K562 (cell line): ENCODE measurements around the gene PILRA. TPM values are rescaled to one million over a fixed set of nuclear protein-coding genes. Genes with fewer than 3 reads are reported as not detected.

Source experiments
- CREB1 ChIP-seq, 2 experiments: sonication (generic) in 1 of 2; formaldehyde crosslinking in 1 of 2; IDR thresholded peaks; 2 replicates each; pipeline versions ENCODE4 v1.6.1 to v1.8.0; 2012 to 2022; ENCODE audit warnings: inconsistent platforms in 1 of 2, mild to moderate bottlenecking in 1 of 2, missing genetic modification reagents in 1 of 2, moderate library complexity in 1 of 2
- ETS2 ChIP-seq: IDR thresholded peaks from 2 replicates; pipeline ENCODE4 v1.6.1; 2016; ENCODE audit warnings: borderline replicate concordance, missing genetic modification characterization, mild to moderate bottlenecking, moderate library complexity, missing compliant biosample characterization; ENCODE audit not compliant: poor library complexity, severe bottlenecking
- GTF2A2 ChIP-seq: IDR thresholded peaks from 2 replicates; pipeline ENCODE4 v1.6.1; 2016; ENCODE audit warnings: mild to moderate bottlenecking, missing genetic modification characterization, missing compliant biosample characterization
- HOXB6 ChIP-seq: fragments of 250-450 bp; sonication (Bioruptor Pico); IDR thresholded peaks from 2 replicates; pipeline ENCODE4 v1.5.1; 2022; ENCODE audit warnings: mild to moderate bottlenecking, borderline replicate concordance
- ILK ChIP-seq: fragments of 450-650 bp; IDR thresholded peaks from 2 replicates; pipeline ENCODE4 v1.6.1; 2016; ENCODE audit warnings: missing genetic modification characterization, low read depth, mild to moderate bottlenecking, missing compliant biosample characterization, moderate library complexity, borderline replicate concordance
- KLF13 ChIP-seq: fragments of 450-650 bp; IDR thresholded peaks from 2 replicates; pipeline ENCODE4 v1.6.1; 2016; ENCODE audit warnings: missing genetic modification characterization, low read depth, mild to moderate bottlenecking, missing compliant biosample characterization, moderate library complexity, borderline replicate concordance
- LCOR ChIP-seq: sonication (generic); formaldehyde crosslinking; IDR thresholded peaks from 2 replicates; pipeline ENCODE4 v1.8.0; 2022; ENCODE audit warnings: mild to moderate bottlenecking, missing genetic modification reagents
- NFRKB ChIP-seq: fragments of 450-650 bp; IDR thresholded peaks from 2 replicates; pipeline ENCODE4 v1.6.1; 2016; ENCODE audit warnings: low read depth
- NFXL1 ChIP-seq: fragments of 450-650 bp; formaldehyde crosslinking; IDR thresholded peaks from 2 replicates; pipeline ENCODE4 v1.4.0; 2021; ENCODE audit warnings: mild to moderate bottlenecking
- RB1 ChIP-seq: fragments of 450-650 bp; IDR thresholded peaks from 2 replicates; pipeline ENCODE4 v1.6.1; 2017; ENCODE audit warnings: low read depth, mild to moderate bottlenecking
- RCOR1 ChIP-seq, 2 experiments: IDR thresholded peaks; 2 replicates each; pipeline ENCODE4 v1.6.1; 2012; ENCODE audit warnings: low read depth in 2 of 2, low read length in 2 of 2, borderline replicate concordance in 1 of 2, improper control_type of control experiment in 1 of 2
- RHOXF2B ChIP-seq: fragments of 250-450 bp; sonication (Bioruptor Pico); conservative IDR thresholded peaks from 2 replicates; pipeline ENCODE4 v1.5.1; 2021
- STAT5B ChIP-seq: fragments of 250-450 bp; sonication (Bioruptor Pico); IDR thresholded peaks from 2 replicates; pipeline ENCODE4 v1.8.0; 2021; ENCODE audit warnings: mild to moderate bottlenecking, inconsistent platforms
- WHSC1 ChIP-seq: IDR thresholded peaks from one replicate; pipeline ENCODE4 v1.6.1; 2012; ENCODE audit warnings: low read length, control low read depth, inconsistent platforms
- ZBTB1 ChIP-seq: sonication (generic); formaldehyde crosslinking; IDR thresholded peaks from 2 replicates; pipeline ENCODE4 v1.8.1; 2023; ENCODE audit warnings: missing genetic modification reagents, low read depth, mild to moderate bottlenecking, borderline replicate concordance
- ZNF695 ChIP-seq: fragments of 450-650 bp; formaldehyde crosslinking; IDR thresholded peaks from 2 replicates; pipeline ENCODE4 v1.4.0; 2020; ENCODE audit warnings: mild to moderate bottlenecking, moderate library complexity
- polyA plus RNA-seq, 8 experiments: library from polyadenylated mRNA; depleted of rRNA in 4 of 8; stranded (reverse) in 5 of 8; unstranded in 3 of 8; fragments of >200 nt; fragmentation: Nextera tagmentation in 2 of 8; fragmentation: Illumina TruSeq in 1 of 8; extraction: Ambion mirVana in 2 of 8; extraction: Trizol in 1 of 8; gene quantifications; 2 replicates each; pipeline versions ENCODE4 v1.2.1 to v1.2.3, GENCODE V29; 2011 to 2014; ENCODE audit warnings: inconsistent platforms in 1 of 8, missing spikeins in 1 of 8
- total RNA-seq, 7 experiments: library from RNA; depleted of rRNA in 6 of 7; stranded (reverse); fragments of >200 nt in 6 of 7; fragmentation: Illumina TruSeq in 2 of 7; extraction: Trizol in 2 of 7; gene quantifications; 2 replicates each; pipeline versions ENCODE4 v1.2.1 to v1.2.3, GENCODE V29; 2011 to 2021; ENCODE audit warnings: low replicate concordance in 1 of 7
- TF ChIP-seq, protein P1 (sequence below): fragments of 250-450 bp; sonication (Bioruptor Pico); IDR thresholded peaks from 2 replicates; pipeline ENCODE4 v1.8.0; 2022; ENCODE audit warnings: moderate library complexity, mild to moderate bottlenecking, inconsistent platforms
- TF ChIP-seq, protein P2 (sequence below): fragments of 150-350 bp; conservative IDR thresholded peaks from 2 replicates; pipeline ENCODE4 v1.6.1; 2014; ENCODE audit warnings: low read length
- TF ChIP-seq, protein P3 (sequence below): fragments of 450-650 bp; formaldehyde crosslinking; conservative IDR thresholded peaks from 2 replicates; pipeline ENCODE4 v1.4.0; 2022; ENCODE audit warnings: mild to moderate bottlenecking, missing genetic modification characterization
- TF ChIP-seq, protein P4 (sequence below): IDR thresholded peaks from 2 replicates; pipeline ENCODE4 v1.6.1; 2016; ENCODE audit warnings: missing genetic modification characterization, missing compliant biosample characterization

PILRA gene
- total and polyA plus RNA-seq, 9 of the 15 experiments (the other 6 are each of a cell fraction or from before 2014, with no cell fraction given): 0.13 to 1.8 (median 0.62) TPM

DNA sequence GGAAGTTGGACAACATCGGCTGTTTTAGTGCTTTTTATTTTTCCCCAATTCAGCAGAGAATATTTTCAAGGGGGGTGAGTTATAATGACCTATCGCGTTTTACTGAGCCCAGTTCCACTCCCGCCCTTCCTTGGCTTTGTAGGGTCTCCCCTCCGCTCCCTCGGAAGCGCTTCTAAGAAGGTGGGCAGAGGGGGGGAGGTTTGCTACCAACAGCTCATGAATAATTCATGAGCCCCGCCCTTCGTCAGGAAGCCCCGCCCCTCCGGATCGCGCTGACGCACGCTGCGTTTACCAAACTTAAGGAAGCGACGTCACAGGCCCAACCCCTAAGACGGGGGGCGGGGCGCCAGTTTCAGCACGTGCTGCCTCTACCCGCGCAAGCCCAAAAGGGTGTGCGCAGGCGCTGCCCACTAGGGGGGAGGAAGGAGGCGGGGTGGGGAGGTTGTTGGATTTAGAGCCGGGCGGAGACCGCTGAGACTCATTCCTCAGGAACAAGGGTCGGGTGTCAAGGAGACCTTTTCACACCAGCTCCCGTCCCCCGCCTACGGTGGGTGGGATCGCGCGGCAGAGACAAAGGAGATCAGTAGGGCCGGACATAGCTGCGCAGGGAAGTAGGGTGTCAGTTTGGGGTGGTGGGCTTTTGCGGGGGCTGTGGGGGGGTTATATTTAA, 55.8 kb downstream of the PILRA start (continued):
- TF ChIP-seq, protein P1, sequence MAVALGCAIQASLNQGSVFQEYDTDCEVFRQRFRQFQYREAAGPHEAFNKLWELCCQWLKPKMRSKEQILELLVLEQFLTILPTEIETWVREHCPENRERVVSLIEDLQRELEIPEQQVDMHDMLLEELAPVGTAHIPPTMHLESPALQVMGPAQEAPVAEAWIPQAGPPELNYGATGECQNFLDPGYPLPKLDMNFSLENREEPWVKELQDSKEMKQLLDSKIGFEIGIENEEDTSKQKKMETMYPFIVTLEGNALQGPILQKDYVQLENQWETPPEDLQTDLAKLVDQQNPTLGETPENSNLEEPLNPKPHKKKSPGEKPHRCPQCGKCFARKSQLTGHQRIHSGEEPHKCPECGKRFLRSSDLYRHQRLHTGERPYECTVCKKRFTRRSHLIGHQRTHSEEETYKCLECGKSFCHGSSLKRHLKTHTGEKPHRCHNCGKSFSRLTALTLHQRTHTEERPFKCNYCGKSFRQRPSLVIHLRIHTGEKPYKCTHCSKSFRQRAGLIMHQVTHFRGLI: no peak
- TF ChIP-seq NFRKB: peak; percentile 44
- TF ChIP-seq CREB1 (IDR thresholded peaks at IDR 0.05): peak; percentile 93
- TF ChIP-seq CREB1 (CRISPR knock-in tag; IDR thresholded peaks at IDR 0.05): peak; percentile 94
- TF ChIP-seq ETS2 (tag): no peak
- peak; percentile 95 for TF ChIP-seq KLF13 (tag)
- TF ChIP-seq ILK (tag): no peak
- TF ChIP-seq, protein P2, sequence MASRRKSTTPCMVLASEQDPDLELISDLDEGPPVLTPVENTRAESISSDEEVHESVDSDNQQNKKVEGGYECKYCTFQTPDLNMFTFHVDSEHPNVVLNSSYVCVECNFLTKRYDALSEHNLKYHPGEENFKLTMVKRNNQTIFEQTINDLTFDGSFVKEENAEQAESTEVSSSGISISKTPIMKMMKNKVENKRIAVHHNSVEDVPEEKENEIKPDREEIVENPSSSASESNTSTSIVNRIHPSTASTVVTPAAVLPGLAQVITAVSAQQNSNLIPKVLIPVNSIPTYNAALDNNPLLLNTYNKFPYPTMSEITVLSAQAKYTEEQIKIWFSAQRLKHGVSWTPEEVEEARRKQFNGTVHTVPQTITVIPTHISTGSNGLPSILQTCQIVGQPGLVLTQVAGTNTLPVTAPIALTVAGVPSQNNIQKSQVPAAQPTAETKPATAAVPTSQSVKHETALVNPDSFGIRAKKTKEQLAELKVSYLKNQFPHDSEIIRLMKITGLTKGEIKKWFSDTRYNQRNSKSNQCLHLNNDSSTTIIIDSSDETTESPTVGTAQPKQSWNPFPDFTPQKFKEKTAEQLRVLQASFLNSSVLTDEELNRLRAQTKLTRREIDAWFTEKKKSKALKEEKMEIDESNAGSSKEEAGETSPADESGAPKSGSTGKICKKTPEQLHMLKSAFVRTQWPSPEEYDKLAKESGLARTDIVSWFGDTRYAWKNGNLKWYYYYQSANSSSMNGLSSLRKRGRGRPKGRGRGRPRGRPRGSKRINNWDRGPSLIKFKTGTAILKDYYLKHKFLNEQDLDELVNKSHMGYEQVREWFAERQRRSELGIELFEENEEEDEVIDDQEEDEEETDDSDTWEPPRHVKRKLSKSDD: no peak; the same call in 1 of the 2 replicates
- TF ChIP-seq, protein P3, sequence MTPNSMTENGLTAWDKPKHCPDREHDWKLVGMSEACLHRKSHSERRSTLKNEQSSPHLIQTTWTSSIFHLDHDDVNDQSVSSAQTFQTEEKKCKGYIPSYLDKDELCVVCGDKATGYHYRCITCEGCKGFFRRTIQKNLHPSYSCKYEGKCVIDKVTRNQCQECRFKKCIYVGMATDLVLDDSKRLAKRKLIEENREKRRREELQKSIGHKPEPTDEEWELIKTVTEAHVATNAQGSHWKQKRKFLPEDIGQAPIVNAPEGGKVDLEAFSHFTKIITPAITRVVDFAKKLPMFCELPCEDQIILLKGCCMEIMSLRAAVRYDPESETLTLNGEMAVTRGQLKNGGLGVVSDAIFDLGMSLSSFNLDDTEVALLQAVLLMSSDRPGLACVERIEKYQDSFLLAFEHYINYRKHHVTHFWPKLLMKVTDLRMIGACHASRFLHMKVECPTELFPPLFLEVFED (CRISPR knock-in tag): peak; percentile 41
- no peak; the same call in 1 of the 2 replicates for TF ChIP-seq ZBTB1
- peak; percentile 78; the same call in 1 of the 2 replicates for TF ChIP-seq NFXL1 (CRISPR knock-in tag)
- no peak for TF ChIP-seq GTF2A2 (tag)
- peak; percentile 97 for TF ChIP-seq LCOR (CRISPR knock-in tag)
- peak; percentile 87 for TF ChIP-seq RB1
- no peak for TF ChIP-seq STAT5B
- no peak for TF ChIP-seq HOXB6
- no peak for TF ChIP-seq WHSC1
- no peak for TF ChIP-seq ZNF695 (CRISPR knock-in tag)
- TF ChIP-seq RCOR1 (IDR thresholded peaks at IDR 0.05; ENCODE audit: borderline replicate concordance in 1 of 2, low read depth in 2 of 2, low read length in 2 of 2): 0 out of 4 replicates have a peak, but pooled peaks of 1 of the 2 experiments have one; percentile 23
- TF ChIP-seq, protein P4, sequence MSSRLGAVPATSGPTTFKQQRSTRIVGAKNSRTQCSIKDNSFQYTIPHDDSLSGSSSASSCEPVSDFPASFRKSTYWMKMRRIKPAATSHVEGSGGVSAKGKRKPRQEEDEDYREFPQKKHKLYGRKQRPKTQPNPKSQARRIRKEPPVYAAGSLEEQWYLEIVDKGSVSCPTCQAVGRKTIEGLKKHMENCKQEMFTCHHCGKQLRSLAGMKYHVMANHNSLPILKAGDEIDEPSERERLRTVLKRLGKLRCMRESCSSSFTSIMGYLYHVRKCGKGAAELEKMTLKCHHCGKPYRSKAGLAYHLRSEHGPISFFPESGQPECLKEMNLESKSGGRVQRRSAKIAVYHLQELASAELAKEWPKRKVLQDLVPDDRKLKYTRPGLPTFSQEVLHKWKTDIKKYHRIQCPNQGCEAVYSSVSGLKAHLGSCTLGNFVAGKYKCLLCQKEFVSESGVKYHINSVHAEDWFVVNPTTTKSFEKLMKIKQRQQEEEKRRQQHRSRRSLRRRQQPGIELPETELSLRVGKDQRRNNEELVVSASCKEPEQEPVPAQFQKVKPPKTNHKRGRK (tag): 0 out of 2 replicates have a peak, but pooled peaks have one; percentile 7
- TF ChIP-seq RHOXF2B (CRISPR knock-in tag): 0 out of 2 replicates have a peak, but pooled peaks have one; percentile 20
